PC-3 (cell line): ENCODE data around the gene RBM10.

Experiments used
- CTCF ChIP-seq: fragments of 300-600 bp; sonication (generic); conservative IDR thresholded peaks from 2 replicates; pipeline ENCODE4 v1.5.1; 2017; ENCODE audit warnings: antibody characterized with exemption, low read depth, mild to moderate bottlenecking, low read length
- EZH2 ChIP-seq: fragments of 300-600 bp; sonication (generic); IDR thresholded peaks from one replicate; pipeline ENCODE4 v1.6.1; 2017; ENCODE audit warnings: antibody characterized with exemption, mild to moderate bottlenecking, low read length; ENCODE audit not compliant: unreplicated experiment

GRCh38 chrX:47169273-47169672 is 24.3 kb downstream of the RBM10 start:
- no peak for TF ChIP-seq EZH2
- no peak for TF ChIP-seq CTCF
